GM18868 (cell line): ENCODE measurements around the gene TUBB2B.
"Not testable (repeated sequence)": the region's sequence is repeated elsewhere in the genome, so short reads cannot be mapped to it uniquely, and the experiment has no call there.

Experiments used
- ATAC-seq: cut with Tn5 transposase; IDR thresholded peaks from one replicate; pipeline ENCODE4 v1.9.1; 2021; ENCODE audit warnings: mild to moderate bottlenecking, moderate library complexity; ENCODE audit not compliant: unreplicated experiment

The TUBB2B gene

GRCh38 chr6:3193102-3193849 lies 34.2 kb downstream of the TUBB2B start:
- no peak for ATAC-seq

GRCh38 chr6:3190779-3191178 lies 36.7 kb downstream of the TUBB2B start:
- ATAC-seq, result no peak

- no peak for ATAC-seq
Measured at GRCh38 chr6:3190056-3190455, 37.4 kb downstream of the TUBB2B start.

DNA sequence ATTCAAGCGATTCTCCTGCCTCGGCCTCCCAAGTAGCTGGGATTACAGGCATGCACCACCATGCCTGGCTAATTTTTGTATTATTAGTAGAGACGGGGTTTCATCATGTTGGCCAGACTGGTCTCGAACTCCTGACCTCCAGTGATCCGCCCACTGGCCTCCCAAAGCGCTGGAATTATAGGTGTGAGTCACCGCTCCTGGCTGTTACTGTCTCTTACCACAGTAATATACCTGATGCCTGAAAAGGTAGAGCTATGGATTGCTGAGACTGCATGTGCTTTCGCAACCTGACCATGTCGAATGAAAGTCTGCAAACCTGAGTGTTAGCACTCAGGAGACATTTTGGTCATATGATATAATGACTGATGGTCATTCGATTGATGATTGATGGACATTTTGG lies 38.3 kb downstream of the TUBB2B start:
- ATAC-seq, result not testable (repeated sequence)

GRCh38 chr6:3188262-3188661 lies 39.2 kb downstream of the TUBB2B start:
- ATAC-seq, result no peak

DNA sequence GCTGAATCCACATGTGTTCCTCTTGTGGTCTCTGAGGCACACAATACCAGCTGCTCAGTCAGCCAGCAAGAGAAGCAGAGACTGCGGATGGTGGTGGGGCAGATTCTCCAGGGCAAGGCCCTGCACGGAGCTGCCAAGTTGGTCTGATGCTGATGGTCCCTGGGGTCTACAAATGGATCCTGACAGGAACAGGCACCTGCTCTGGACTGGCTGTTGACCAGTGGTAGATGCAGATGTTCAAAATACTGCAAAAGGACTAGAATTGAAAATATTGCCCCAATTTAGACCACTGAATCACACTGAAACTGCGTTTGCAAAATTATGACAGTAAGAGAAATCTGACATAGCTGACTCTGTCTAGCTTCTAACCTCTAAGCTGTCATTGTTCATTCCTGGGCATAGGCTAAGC lies 40.5 kb downstream of the TUBB2B start:
- ATAC-seq, result no peak

DNA sequence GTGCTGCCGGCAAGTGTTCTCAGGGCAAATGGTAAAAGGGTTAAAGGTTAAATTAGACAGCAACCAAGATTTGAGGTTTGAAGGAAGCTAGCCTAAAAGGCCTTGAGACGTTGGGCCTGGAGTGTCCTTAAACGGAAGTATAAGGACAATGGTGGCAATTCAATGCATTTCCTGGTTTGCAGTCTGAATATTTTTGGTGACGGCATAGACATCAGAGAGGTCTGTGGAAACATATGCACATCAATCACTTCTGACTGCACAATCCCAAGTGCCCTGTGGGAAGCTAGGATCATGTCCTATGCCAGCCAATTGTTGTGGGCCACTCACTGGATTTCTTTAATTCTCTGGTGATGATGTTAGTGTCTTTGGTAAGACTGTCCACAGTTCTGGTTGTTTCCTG lies 44.4 kb downstream of the TUBB2B start:
- no peak for ATAC-seq

GRCh38 chr6:3181105-3181504 lies 46.3 kb downstream of the TUBB2B start:
- ATAC-seq, result no peak

GRCh38 chr6:3179945-3180344 lies 47.5 kb downstream of the TUBB2B start:
- ATAC-seq, result not testable (repeated sequence)

DNA sequence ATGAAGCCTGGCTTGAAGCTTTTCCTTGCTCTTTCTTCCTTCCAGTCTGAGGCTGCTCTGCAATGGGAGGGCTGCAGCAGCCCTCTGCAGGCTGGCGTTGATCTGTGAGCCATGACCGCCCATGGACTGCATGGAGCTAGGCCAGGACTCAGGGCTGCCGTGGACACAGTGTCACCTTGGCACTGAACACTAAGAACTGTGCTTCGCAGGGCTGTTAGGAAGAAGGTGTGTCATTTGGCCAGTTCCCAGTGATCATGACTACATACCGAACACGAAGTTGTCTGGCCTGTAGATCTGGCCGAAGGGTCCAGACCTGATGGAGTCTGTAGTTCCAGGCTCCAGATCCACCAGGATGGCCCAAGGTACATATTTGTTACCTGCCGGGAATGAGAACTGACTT lies 48.8 kb downstream of the TUBB2B start:
- ATAC-seq, result not testable (repeated sequence)

GRCh38 chr6:3176562-3177355 lies 50.7 kb downstream of the TUBB2B start:
- ATAC-seq, result no peak

GRCh38 chr6:3175715-3176402 lies 51.6 kb downstream of the TUBB2B start:
- no peak for ATAC-seq
